Middle frontal gyrus (tissue), 1 donor: ENCODE measurements around the gene DMBX1.

ENCODE experiments used
- DNase-seq: peaks from one replicate; pipeline ENCODE4 v3.0.0-alpha.2; 2015; ENCODE audit warnings: low spot score; ENCODE audit errors: extremely low spot score

The DMBX1 gene

DNA sequence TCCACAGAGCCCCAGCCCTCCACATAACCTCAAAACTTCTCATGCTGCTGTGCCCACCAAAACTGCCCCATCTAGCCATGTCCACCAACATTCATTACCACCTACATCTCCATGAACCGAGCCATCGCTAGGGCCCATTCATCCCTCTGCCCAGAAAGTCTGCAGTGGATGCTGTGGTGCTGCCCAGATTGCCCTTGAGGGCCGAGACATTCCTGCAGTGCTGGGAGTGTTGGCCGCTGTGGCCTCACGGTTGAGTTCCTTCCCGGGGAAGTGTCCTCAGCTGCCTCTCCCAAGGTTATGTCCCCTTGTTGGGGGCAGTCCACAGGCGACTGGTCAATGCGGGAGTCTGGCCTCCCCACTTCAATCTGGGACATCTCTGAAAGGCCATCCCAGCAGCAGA lies 30.3 kb upstream of the DMBX1 start:
- no peak for DNase-seq

DNA sequence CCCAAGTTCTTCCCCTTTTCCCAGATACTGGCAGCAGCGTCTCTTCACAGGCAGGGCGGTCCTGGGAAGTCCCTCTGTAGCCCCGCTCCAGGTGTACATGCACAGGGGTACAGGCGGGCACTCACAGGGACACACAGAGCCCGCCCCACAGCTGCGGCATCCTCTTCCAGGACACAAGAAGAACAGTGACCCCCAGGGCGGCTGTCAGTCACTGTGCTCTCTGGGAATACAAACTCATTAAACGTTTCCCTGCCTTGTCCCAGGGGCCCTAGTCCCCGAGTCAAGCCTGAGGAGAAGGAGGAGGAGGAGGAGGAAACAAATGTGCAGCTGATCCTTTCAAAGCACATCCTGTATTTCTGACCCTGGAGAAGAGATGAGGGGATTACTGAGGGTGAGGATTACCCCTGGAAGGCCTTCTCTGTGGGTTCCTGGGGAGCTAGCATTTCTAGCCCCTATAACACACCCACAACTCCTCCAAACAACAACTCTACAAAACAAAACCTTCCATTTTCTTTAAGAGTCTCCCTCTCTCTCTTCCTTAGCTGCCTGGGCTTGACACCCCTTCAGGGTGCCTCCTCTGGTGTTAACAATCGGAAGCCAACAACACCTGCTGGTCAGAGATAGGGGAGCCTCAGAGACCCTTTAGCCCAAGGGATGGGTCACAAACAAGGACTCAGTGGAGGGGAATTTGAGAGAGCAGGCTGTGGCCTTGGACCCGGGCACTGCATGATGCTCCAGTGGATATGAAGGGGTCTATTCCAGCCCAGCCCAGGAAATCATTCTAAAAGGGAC lies 28.4 kb upstream of the DMBX1 start:
- no peak for DNase-seq

DNA sequence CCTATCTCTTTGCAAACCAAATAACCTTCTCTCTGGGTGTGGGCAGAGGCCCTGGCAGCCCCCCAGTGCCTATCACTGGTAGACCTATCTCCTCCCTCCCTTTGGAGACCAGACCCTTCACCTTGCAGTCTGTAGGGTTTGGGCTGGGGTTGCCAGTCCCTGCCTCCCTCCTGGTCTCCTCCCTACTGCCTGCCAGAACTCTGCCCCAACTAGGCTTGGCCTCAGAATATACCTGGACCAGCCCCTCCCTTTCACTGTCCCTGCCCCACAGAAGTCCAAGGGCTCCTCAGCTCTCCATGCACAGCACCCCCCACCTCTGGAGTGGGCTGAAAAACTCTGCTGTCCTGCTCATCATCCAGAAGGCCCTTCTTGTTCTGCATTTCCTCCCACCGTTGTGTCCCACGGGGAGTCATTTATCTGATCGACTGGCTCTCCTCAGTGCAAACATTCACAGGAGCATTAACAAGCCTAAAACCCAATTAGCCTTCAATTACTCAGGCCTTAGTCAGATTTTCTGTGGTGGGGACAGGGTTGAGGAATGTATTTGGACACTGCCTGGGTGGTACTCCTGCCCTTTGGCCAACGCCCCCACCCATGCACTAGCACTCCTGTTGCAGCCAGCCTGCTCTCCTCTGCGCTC lies 27.7 kb upstream of the DMBX1 start:
- DNase-seq = no peak

DNA sequence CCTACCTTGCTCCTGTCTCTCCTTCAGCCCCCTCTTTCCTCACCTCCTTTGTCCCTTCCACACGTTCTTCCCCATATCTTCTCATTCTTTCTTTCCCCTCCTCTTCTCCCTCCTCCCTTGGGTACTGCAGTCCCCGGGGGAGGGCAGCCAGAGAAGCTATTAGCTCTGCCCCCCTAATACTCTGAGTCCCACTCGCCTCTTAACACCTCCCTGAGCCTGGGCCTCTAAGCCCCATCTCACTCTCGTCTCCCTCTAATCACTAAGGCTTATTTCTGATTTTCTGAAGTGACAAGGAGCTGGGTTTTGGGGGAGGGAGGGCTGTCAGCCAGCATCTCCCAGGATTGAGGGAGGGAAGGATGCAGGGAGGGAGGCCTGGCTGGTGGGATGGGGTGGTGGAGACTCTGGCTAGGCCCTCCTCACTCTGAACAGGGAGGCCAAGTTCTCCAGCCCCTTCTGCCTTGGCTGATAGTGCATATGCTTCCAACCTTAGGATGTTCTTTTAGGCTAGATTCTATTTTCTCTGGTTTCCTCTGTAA lies 25.6 kb upstream of the DMBX1 start:
- no peak for DNase-seq

DNA sequence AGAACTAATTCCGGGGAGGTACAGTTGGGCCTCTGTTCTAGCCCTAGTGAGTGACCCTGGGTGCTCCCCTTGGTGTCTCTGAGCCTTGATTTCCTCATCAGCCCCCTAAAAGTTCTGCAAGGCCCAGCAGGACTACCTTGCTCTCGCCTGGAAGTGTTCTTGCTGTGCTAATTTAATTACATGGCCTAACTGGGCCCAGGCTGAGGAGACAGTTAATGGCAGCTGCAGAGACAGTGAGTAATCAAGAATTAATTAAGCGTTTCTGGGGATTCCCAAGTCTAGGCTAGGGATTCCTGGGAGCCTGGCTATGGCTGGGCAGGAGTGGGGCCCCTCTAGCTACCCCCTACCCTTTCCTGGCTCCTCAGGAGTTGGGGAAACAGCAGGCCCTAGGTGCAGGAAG lies 24.7 kb upstream of the DMBX1 start:
- DNase-seq = no peak

DNA sequence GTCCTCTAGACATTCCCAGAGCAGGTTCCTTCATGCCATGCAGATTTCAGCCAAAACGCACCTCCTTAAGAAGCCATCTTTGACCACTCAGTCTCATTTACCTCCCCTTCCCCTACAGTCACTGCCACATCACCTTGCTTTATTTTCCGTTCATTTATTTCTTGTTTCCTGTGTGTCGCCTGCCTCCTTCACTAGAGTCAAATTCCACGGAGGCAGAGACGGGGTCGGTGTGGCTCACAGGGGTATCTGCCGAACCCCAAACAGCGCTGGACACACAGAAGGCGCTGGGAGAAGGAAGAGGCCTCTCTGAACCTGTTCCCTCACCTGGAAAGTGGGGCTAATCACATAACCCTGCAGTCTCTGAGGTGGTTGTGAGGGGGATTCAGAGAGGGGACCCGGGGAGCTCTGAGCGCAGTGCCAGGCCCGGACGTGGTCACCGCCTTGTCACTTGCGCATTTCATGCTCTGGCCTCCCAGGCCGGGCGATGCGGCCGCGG lies 23.6 kb upstream of the DMBX1 start:
- no peak for DNase-seq

DNA sequence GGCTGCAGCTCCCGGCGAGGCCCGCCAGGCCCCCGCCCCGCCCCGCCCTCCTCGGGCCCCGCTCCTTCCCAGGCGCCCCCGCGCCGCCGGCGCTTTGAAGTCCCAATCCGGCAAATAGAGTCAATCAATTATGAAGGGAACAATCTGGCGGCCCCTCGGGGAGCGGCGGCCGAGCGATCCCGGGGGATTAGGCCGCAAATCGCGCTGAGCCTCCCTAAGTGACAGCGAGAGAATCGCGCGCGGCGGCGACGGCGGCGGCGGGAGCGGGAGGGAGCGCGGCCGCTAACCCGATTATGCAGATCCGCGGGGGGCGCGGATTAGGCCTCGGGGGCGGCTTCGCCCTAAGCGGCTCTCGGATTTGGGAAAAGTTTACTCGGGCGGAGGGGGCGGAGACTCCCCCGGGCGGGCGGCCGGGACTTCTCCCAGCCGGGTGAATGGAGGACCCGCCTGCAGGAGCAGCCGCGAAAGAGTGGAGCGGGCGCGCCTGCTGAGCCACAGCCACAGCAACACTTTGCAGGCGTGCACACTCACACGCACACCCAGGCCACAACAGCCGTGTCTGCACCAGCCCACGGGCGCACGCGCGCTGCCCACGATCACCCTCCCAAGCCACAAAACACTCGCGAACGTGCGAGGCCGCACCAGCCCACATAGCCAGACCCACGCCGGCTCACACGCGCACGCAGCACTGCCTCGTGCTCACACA lies 23.0 kb upstream of the DMBX1 start:
- no peak for DNase-seq

DNA sequence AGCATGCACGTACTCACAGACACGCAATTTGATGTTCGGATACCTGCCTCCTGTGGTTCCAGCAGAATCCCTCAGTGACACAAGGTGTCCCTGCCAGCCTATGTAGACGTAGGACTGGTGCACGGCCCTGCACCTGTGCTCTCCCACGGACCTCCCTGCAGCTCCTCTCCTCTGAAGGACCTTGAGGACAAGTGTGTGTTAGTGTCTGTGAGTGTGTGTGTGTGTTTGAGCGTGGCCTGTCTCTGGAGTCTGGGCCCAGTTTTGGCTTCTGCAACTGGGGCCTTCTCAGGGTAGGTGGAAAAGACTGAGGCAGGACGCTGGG lies 22.5 kb upstream of the DMBX1 start:
- no peak for DNase-seq

DNA sequence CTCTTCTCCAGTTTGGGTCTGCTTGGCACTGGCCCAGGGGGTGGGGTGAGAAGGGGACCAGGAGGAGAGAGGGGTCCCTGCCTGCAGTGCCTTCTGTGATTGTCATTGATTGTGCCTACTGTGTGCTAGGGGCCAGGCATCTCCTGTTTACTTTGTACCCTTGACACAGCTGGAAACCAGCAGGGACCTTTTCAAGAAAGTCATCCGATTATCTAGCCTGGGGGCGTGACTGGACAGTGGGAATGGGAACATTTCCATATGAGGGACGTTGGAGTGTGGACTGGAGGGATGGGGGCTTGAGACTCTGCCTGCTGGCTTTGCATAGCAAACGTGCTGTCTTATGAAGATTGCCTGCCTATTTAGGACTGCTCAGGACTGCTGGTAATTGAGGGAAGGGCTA lies 19.8 kb upstream of the DMBX1 start:
- no peak for DNase-seq

DNA sequence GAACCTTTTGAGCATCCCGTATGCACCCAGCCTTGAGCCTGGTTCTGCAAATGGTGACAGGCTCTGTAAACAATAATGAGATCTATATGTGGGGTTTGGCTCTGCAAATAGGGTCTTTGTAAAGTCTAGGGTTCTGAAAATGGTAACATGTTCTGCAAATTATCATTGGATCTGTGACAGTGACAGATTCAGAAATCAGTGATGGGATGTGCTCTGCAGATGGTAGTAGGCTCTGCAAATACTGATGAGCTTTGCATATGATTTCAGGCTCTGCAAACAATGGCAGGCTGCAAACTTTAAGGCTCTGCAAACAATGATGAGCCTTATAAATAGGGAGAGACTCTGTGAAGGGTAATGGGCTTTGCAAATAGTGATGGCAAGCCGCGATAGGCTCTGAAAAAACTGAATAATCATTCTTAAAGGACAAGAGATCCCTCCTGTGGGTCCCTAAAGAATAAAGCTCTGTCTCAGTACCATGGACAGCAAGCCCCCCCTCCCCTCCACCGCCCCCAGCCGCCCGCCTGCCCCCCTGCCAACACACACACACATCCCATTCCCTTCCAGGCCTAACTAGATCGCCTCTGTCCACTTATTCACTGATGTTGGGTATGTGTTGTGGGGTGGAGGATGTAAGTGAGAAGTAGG lies 17.7 kb upstream of the DMBX1 start:
- DNase-seq = no peak

DNA sequence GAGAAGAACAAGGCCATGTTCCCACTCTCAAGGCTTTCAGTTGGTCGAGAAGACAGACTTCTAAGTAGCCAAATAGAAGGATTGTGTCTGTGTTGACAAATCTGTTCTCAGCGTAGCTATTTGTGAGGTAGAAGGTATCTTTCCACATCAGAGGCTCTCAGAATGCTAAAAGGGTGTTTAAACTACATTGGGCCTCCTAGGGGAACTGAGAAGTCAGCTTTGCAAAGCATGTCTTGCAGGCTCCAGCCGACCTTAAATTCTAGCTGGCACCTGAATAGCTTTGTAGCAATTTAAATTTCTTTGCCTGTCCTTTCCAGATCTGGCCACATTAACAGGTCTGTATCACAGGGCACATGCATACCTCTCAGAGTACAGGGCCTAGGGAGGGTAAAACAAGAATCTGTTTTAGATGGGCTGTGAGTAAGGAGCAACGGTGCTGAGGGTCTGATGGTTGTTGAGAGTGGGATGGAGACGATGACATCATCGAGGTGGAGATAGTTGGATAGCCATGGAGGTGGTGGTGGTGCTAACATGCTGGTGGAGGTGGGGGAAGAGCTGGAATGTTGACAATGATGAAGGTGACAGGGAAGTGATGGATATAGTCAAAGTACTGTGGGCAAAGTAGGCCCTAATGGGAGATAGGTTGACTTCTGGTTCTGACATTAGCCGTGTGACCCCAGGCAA lies 17.0 kb upstream of the DMBX1 start:
- DNase-seq = no peak

DNA sequence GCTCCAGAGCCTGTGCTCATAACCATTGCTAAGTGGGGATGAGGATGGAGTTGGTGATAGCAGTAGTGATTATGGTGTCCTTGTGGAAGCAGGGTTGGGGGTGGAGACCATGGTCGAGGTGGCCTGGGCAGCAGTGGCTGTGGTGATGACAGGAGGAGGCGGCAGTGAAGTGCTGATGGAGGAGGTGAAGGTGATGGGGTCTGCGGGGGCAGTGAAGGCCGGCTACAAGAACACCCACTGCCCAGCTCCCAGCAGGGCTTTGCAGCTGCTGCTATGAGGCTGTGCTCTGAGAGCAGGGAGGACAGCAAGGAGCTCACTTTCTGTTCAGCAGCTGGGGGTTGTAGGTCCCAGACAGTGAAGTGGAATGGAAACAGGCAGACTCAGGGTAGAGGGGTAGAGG lies 15.6 kb upstream of the DMBX1 start:
- DNase-seq = no peak

DNA sequence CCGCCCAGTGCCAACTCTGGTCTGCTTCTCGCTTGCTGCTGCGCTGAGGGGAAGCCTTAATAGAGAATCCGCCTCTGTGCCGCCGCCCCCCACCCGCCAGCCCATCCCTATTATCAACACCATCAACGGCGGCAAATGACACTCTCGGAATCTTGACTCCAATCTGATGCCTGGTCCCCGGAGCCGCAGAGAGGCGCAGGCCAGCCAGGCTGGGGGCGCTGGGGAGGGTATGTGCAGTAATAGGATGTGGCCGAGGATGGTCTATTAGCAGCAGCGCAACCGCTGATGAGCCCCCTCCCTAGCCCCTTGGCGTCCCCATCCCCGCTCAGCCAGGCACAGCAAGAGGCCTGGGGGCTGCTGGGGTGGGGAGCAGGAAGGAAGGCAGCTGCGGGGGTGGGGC lies 15.1 kb upstream of the DMBX1 start:
- DNase-seq = no peak

DNA sequence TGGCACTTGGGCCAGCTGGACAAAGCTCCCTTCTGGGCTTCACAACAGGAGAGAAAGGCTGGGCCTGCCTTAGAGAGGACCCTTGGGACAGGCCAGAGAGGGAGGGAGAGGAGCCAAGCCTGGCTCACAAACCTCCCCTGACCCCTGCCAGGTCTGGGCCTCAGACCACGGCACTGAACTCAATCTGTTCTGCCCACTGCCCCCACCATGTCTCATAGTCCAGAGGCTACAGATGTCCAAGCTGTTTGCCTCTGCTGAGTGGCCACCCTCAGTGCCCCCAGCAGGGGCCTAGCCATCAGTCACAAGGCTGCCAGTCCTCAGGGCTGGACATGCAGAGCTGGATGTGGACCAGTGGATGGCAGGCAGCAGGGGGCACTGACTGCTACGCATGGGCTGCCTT lies 13.0 kb upstream of the DMBX1 start:
- no peak for DNase-seq

DNA sequence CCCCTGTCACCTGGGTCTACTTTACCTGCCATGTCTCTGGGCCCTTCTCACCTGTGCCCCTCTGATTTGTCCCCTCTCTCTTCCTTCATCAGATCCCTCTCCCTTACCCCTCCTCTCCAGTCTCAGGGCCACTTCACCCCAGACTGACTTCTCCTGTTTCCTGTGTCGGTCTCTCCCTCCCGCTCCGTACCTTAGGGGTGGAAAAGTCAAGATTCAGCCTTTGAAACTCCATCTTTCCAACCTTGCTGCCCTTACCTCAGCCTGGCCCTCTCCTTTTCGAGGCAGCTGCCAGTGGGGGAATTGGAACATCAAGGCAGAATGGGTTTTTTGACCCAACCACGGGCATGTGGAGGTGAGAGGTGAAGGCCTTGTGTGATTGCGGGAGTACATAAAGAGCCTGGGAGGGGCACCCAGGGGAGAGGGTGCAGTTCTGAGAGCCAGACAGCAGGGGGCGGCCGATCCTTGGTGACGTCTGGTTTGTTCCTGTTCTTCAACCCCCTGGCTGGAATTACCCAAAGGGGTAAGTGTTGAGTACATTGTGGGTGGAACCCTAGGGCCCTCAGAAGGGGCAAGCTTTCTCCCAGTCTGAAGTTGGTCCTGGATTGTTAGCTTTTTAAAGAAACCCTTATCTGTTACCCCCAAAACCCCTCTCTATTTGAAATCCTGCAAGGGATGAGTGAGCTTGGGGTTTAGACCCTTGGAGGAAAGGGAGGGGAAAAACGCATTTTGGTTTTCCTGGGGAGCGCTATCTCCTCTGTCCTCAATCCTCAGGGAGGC lies 12.3 kb upstream of the DMBX1 start:
- DNase-seq = no peak

DNA sequence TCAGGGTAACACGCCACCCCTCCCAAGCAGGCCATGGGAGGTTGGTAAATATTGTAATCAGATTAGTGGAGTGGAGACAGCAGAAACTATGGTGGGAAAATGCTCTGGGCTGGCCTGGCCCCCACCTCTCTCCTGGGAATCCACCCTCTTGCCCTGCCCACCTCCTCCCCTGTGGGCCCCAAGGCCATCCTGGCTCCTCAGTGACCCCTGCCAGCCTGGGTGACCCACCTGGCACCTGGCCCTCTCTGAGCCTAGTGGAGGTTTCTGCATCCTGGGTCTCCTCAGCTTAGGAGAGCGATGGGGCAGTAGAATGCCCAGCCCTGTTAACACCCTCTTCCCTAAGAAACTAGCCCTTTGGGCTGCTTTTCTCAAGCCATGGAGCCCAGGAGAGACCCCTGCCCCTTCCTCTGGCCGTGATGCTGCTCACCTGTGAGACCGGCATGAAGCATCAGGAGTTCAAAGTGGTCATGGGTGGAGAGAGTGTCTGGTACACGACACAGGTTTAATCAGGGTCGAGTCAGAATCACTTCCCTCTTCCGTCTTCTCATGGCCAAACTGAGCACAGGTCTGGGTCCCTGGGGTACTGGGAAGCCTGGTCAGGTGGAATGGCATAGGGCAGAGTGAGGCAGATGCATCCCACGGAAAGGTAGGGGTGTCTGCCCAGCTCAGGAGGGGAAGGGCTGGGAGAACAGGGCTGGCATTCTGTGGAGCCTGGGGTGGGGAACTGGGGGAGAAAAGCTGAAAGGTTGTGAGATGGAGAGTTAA lies 10.7 kb upstream of the DMBX1 start:
- DNase-seq = no peak

DNA sequence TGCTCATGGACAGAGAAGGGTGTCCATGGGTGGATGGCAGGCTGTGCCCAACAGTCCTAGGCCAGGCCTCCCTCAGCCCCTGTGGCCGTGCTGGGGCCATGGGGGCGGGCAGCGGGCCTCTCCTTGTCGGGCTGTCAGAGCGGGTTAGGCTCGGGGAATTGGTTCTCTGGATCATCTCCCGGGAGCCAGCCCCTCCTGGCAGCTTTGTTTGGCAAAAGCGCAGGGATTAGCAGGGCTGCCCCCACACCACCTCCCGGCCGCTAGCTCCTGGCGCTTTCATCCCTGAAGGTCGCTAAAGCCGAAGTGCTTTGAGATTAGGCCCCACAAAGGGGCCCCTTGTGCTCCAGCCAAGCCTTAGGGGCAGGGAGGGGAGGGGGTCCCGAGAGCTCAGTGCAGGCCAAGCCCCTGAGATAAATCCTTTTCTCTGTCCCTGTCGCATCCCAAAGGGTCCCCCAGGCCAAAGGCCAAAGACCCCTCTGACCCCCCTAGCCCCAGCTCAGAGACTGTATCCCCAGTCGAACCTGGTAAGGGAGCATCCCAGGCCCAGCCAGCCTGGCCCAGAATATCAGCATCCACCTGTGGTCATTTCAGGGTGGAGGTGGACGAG lies 9.8 kb upstream of the DMBX1 start:
- DNase-seq = no peak

DNA sequence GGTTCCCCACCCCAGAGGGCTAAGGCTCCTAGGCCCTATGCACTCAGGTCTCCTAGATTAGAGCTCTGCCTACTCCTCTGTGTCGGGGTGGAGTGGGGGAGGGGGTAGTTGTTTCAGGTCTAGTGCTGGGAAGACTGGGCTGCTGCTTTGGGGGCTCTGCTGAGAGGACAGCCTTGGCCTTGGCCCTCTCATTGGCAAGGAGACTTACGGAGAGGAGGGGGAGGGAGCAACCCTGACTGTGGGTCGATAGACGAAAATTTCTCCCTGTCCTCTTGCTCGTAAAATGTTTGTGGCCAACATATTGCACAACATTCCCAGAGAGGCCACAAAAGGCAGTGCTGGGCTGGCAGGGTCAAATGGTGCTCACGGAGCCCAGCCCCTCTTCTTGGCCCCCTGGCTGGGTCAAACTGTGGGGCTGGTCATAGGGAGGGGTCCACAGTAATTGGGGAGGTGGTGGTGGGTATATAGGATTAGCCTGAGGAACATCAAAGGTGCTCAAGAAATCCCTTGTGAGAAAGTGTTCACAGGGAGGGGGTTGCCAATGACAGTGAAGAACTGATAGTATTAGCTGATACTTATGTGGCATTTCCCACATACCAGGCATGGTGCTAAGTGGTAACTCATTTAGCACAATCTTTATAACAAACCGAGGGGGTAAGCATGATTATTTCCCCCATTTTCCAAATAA lies 8.5 kb upstream of the DMBX1 start:
- no peak for DNase-seq

DNA sequence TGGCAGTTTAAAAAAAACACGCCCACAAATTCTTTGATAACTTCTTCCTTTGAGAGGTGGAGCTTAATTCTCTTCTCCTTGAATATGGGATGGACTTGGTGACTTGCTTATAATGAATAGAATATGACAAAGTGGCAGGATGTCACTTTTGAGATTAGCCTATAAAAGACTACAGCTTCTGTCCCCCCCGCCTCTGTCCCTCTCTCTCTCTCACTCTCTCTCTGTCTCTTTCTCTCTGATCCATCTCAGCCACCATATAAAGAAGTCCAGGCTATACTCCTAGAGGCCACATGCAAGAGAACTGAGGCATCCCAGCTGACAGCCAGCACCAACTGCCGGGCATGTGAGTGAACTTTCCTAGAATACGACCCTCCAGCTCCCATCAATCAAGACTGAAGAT lies 7.7 kb upstream of the DMBX1 start:
- DNase-seq = no peak
